Astrocyte of the cerebellum (primary cell): ENCODE data around the gene ACVR1B.

Experiments
- DNase-seq: peaks from one replicate; pipeline ENCODE4 v3.0.0-alpha.2; 2011; ENCODE audit warnings: low read depth
- H3K4me3 ChIP-seq: 2 replicates; pipeline ENCODE4 v1.5.1; 2011; ENCODE audit warnings: mild to moderate bottlenecking, low read depth, low read length, moderate library complexity
- in situ Hi-C: cut with HindIII; loops from 2 replicates; pipeline ENCODE4 v1.10.0; 2017; ENCODE audit warnings: low sequenced_read_pairs
- TF ChIP-seq, protein P1 (sequence below): IDR thresholded peaks from 2 replicates; pipeline ENCODE4 v1.5.1; 2012; ENCODE audit warnings: low read length, low read depth, moderate library complexity, mild to moderate bottlenecking; ENCODE audit errors: missing control alignments

Gene ACVR1B

DNA sequence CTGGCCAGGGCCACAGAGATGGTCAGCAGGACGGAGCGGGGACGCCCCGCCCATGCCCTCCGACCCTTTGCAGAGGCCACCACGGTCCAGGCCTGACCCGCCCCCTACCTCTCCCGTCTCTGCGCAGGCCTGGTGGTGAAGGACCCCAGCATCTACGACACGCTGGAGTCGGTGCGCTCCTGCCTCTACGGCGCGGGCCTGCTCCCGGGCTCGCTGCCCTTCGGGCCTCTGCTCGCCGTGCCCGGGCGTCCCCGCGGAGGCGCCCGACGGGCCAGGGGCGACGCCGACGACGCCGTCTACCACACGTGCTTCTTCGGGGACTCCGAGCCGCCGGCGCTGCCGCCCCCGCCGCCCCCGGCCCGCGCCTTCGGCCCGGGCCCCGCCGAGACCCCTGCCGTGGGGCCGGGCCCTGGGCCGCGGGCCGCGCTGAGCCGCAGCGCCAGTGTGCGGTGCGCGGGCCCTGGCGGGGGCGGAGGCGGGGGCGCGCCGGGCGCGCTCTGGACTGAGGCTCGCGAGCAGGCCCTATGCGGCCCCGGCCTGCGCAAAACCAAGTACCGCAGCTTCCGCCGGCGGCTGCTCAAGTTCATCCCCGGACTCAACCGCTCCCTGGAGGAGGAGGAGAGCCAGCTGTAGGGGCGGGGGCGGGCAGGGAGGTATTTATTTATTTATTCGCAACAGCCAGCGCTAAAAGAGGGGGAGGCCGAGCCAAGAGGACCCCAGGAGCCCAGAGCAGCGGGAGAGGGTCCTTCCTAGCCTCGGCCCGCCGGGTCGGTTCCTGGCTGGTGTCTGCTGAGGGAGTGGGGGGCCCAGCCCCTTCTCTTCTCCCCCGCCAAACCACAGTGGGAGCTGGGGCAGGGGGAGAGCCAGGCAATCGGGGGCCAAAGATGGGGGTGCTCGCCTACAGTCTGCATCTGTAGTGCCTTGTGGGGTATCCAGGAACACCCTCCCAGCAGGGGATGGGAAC is 63.4 kb downstream of the ACVR1B start:
- DNase-seq = no peak
- in situ Hi-C loops = no loop called here
- TF ChIP-seq, protein P1, sequence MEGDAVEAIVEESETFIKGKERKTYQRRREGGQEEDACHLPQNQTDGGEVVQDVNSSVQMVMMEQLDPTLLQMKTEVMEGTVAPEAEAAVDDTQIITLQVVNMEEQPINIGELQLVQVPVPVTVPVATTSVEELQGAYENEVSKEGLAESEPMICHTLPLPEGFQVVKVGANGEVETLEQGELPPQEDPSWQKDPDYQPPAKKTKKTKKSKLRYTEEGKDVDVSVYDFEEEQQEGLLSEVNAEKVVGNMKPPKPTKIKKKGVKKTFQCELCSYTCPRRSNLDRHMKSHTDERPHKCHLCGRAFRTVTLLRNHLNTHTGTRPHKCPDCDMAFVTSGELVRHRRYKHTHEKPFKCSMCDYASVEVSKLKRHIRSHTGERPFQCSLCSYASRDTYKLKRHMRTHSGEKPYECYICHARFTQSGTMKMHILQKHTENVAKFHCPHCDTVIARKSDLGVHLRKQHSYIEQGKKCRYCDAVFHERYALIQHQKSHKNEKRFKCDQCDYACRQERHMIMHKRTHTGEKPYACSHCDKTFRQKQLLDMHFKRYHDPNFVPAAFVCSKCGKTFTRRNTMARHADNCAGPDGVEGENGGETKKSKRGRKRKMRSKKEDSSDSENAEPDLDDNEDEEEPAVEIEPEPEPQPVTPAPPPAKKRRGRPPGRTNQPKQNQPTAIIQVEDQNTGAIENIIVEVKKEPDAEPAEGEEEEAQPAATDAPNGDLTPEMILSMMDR = no peak
- no peak overlapping the region for H3K4me3 ChIP-seq

DNA sequence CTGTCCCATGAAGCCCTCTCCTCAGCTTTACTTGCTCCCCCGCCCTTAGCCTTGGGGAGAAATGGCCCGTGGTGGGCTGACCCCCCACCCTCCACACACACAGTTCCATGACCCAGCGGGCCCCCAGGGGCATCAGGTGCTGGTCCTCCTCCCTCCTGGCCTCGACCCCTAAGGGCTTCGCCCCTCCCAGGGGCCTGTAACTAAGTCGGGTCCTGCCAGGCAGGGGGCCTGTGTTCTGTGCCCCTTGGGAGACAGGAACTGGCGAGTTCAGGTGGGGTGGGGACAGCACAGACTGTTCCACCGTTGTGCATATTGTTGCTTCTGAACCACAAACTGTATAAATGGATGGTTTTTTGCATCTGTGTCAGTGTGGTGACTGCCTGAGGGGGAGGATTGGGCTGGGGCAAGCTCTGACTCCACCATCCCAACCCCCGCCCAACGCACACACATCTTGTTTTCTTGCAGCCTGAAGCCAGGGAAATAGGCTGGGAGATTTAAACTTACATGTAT is 64.1 kb downstream of the ACVR1B start:
- no peak for DNase-seq
- no peak overlapping the region for H3K4me3 ChIP-seq
- in situ Hi-C loops = no loop called here
- TF ChIP-seq, protein P1 = no peak

DNA sequence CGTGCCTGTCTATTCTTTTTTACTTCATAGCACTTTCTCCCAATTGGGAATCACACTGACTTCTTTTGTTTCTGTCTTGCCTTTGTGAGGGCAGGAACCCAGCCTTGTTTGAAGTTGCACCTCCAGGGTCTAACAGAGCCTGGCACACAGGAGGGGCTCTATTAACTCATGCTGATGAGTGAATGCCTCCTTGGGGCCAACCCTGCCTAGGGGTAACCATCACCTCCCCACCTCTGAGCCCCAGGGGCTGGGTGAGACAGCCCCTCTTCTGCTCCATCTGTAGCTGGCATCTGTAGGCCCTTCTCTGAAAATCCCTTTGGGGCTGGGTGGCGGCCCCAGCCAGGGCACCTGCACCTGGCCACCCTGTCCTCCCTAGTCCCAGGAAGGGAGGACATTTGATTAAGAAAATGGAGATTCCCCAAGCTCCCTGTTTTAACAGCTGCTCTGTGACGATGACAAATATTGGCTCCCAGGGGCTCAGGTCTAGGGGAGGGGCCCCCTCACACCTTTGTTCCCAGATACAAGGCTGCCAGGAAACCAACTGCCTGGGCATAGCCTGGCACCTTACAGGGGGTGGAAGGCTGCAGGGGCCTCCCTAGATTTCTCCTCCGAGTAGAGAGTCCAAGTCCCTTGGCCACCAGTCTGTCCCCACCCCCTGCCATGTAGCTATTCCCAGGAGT is 67.1 kb downstream of the ACVR1B start:
- DNase-seq = no peak
- TF ChIP-seq, protein P1 = no peak
- in situ Hi-C loops = no loop called here
- no peak overlapping the region for H3K4me3 ChIP-seq

DNA sequence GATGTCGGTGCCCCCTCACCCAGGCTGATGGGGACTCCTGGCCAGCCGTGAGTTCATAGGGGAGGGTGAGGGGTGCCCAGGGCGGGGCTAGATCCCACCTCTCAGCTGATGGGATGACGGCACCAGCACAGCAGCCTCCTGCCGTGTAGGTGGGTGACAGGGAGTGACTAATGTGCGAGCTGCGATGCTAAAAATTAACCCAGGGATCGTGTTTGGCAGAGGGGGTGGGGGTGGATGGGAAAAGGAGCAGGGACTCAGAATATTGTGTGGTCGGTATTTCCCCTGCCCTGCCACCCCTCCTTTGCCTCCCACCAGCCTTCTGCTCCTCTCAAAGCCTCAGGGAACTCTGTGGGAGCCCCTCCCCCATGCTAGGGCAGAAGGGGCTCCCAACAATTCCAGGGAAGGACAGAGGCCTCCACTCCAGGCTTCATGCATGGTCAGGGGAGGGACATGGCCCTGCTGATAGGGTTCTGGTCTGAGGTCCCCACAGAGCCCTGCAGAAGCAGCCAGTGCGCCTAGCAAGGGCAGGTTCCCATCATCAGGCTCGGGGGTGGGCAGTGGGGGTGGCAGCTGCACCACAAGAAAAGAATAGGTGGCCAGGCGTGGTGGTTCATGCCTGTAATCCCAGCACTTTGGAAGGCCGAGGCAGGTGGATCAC is 67.7 kb downstream of the ACVR1B start:
- in situ Hi-C loops = no loop called here
- no peak overlapping the region for H3K4me3 ChIP-seq
- TF ChIP-seq, protein P1 = no peak
- DNase-seq = no peak

DNA sequence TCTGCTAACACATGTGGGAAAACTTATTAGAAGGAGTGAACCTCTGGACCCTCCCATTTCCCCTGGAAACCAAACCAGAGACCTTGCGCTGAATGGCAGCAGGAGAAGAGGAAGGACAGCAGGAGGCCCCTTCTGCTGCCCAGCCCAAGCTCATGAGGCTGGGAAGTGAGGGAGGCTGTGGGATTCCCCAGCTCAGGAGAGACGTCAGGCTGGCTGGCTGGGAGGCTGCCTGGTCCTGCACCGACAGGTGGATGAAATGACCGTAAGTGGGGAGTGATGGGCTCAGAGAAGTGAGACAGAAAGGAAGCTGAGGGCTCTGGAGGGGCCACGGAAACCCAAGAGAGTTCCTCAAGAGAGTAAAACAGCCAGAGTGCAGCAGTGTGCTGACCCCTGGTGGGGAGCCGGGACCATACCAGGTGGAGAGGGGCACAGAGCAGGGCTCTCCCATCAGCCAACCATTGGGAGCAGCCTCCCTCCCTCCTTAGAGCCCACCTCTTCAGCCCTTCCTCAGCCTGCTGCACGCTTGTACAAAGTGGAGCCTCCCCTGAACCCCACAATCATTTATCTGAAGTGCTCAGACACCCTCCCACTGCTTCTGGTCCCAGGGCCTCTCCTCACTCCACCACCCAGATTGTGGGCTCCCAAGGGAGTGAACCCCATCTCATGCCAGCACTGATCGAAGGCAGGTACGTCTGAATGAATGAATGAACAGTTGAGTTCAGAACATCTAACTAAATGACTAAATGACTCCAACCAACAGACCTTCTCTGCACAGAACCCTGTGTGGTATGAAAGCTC is 69.2 kb downstream of the ACVR1B start:
- in situ Hi-C loops = loop anchor here (5.0 kb wide), 1 partner anchor 97 kb away; no protein-coding TSS in a partner anchor
- no peak overlapping the region for H3K4me3 ChIP-seq
- no peak for DNase-seq
- TF ChIP-seq, protein P1 = peak; percentile 80
